SK-MEL-5 (cell line): Measurements from ENCODE around the gene C11orf24. TPM values are rescaled to one million over a fixed set of nuclear protein-coding genes. Genes with fewer than 3 reads are reported as not detected.
"Not testable (repeated sequence)": the region's sequence is repeated elsewhere in the genome, so short reads cannot be mapped to it uniquely, and the experiment has no call there.

Experiments
- DNase-seq: peaks from one replicate; pipeline ENCODE4 v3.0.0-alpha.2; 2016; ENCODE audit warnings: low read depth, low spot score
- in situ Hi-C: cut with HindIII; loops from 2 replicates; pipeline ENCODE4 v1.10.0; 2016; ENCODE audit warnings: low sequenced_read_pairs, high pct_unique_total_duplicates, low pct_unique_long_range_greater_than_20kb
- total RNA-seq: library from RNA; depleted of rRNA; stranded (reverse); fragments of >200 nt; shearing (Covaris generic); gene quantifications from 2 replicates; pipeline ENCODE4 v1.2.3, GENCODE V29; 2014

Gene C11orf24
- total RNA-seq, 1 experiment from 2014 or later = 34.6 TPM

- in situ Hi-C loops = no loop called here
Measured at GRCh38 chr11:68261749-68262543, 9.8 kb downstream of the C11orf24 start.

GRCh38 chr11:68261006-68261405 lies 10.8 kb downstream of the C11orf24 start:
- no peak for DNase-seq
- in situ Hi-C loops = no loop called here

More at GRCh38 chr11:68261749-68262543, 9.8 kb downstream of the C11orf24 start:
- DNase-seq = no peak

- in situ Hi-C loops = no loop called here
- DNase-seq = no peak
Measured at GRCh38 chr11:68260484-68260883, 11.3 kb downstream of the C11orf24 start.

- DNase-seq = no peak
- in situ Hi-C loops = no loop called here
Measured at GRCh38 chr11:68259122-68259959, 12.4 kb downstream of the C11orf24 start.

GRCh38 chr11:68258363-68258765 lies 13.4 kb downstream of the C11orf24 start:
- in situ Hi-C loops = no loop called here
- DNase-seq = no peak

GRCh38 chr11:68257477-68258362 lies 14.1 kb downstream of the C11orf24 start:
- peak; percentile 89 for DNase-seq
- in situ Hi-C loops = no loop called here

GRCh38 chr11:68256331-68256741 lies 15.4 kb downstream of the C11orf24 start:
- in situ Hi-C loops = no loop called here
- DNase-seq = peak; percentile 34

- in situ Hi-C loops = no loop called here
- DNase-seq = no peak
Measured at GRCh38 chr11:68255526-68255925, 16.2 kb downstream of the C11orf24 start.

- DNase-seq = no peak
- in situ Hi-C loops = no loop called here
Measured at GRCh38 chr11:68254421-68254820, 17.4 kb downstream of the C11orf24 start.

GRCh38 chr11:68251765-68252164 lies 20.0 kb downstream of the C11orf24 start:
- no peak for DNase-seq
- in situ Hi-C loops = no loop called here

GRCh38 chr11:68244912-68245311 lies 26.9 kb downstream of the C11orf24 start:
- DNase-seq, in situ Hi-C loops: not testable (repeated sequence)

GRCh38 chr11:68243847-68244246 lies 27.9 kb downstream of the C11orf24 start:
- in situ Hi-C loops, DNase-seq: not testable (repeated sequence)

- in situ Hi-C loops = no loop called here
Measured at GRCh38 chr11:68242616-68243015, 29.2 kb downstream of the C11orf24 start.

GRCh38 chr11:68231621-68232020 lies 40.2 kb downstream of the C11orf24 start:
- DNase-seq = no peak
- in situ Hi-C loops = no loop called here

More at GRCh38 chr11:68242616-68243015, 29.2 kb downstream of the C11orf24 start:
- no peak for DNase-seq

- in situ Hi-C loops = no loop called here
- no peak for DNase-seq
Measured at GRCh38 chr11:68229601-68230000, 42.2 kb downstream of the C11orf24 start.

GRCh38 chr11:68226421-68226820 lies 45.4 kb downstream of the C11orf24 start:
- in situ Hi-C loops = no loop called here
- DNase-seq = no peak

- in situ Hi-C loops = no loop called here
- no peak for DNase-seq
Measured at GRCh38 chr11:68224606-68225005, 47.2 kb downstream of the C11orf24 start.

- in situ Hi-C loops = no loop called here
- DNase-seq = no peak
Measured at GRCh38 chr11:68223275-68223674, 48.5 kb downstream of the C11orf24 start.
